ENCODE data around the gene PAPLN. TPM values are rescaled to one million over a fixed set of nuclear protein-coding genes. Genes with fewer than 3 reads are reported as not detected.

Gene PAPLN
- total RNA-seq, 1 experiment from 2014 or later, result 0.40 TPM

GRCh38 chr14:73208390-73208789 lies 28.9 kb upstream of the PAPLN start:
- no peaks in the 10 kb centered on the region for H4K20me1 ChIP-seq (ENCODE audit: low read length)
- peaks cover 28% of the 10 kb centered on the region for H3K4me1 ChIP-seq (ENCODE audit: insufficient read depth, low read length)
- no peak overlapping the region for H3K27ac ChIP-seq (ENCODE audit: low read length)
- ChIA-PET CTCF (no interaction called here), POLR2A (ENCODE audit: unreplicated experiment) (no interaction called here)
- ATAC-seq (no peak), DNase-seq (no peak)
- no TSS peak for BruUV-seq (replicated peaks)
- no peaks in the 10 kb centered on the region for H3K27me3 ChIP-seq (ENCODE audit: low read length)
- no peak overlapping the region for H2AFZ ChIP-seq (ENCODE audit: low read length)
- no peak for TF ChIP-seq EZH2phosphoT487 (IDR thresholded peaks at IDR 0.05; ENCODE audit: borderline replicate concordance, low read length)
- no peak for TF ChIP-seq EZH2 (IDR thresholded peaks at IDR 0.05; ENCODE audit: low read length, unreplicated experiment)
- no peak for TF ChIP-seq CTCF (conservative IDR thresholded peaks at IDR 0.05; ENCODE audit: low read depth, low read length)
- H3K79me2 ChIP-seq (ENCODE audit: low read length), result no peaks in the 10 kb centered on the region
- no peak overlapping the region for H3K4me2 ChIP-seq (ENCODE audit: low read length)
- H3K9ac ChIP-seq (ENCODE audit: low read length), result no peak overlapping the region
- no peak overlapping the region for H3K4me3 ChIP-seq (ENCODE audit: low read length)
- peaks cover 47% of the 10 kb centered on the region for H3K36me3 ChIP-seq (ENCODE audit: low read depth, low read length)
- intact Hi-C loops (cut with micrococcal nuclease), result no loop called here
- no peaks in the 10 kb centered on the region for H3K9me2 ChIP-seq (replicated peaks; ENCODE audit: low read length)
- H3F3A ChIP-seq (ENCODE audit: low read length, unreplicated experiment), result peaks cover 12% of the 10 kb centered on the region
- no peaks in the 10 kb centered on the region for H3K9me3 ChIP-seq (ENCODE audit: low read length)

- Histone ChIP-seq H3K4me3 (ENCODE audit: low read length) (no peak overlapping the region), H3K4me1 (ENCODE audit: insufficient read depth, low read length) (peaks cover 28% of the 10 kb centered on the region), H3K27ac (ENCODE audit: low read length) (peak overlapping the region; percentile 86), H3K36me3 (ENCODE audit: low read depth, low read length) (peaks cover 52% of the 10 kb centered on the region), H3K79me2 (ENCODE audit: low read length) (no peaks in the 10 kb centered on the region), H2AFZ (ENCODE audit: low read length) (no peak overlapping the region), H3K9me2 (replicated peaks; ENCODE audit: low read length) (no peaks in the 10 kb centered on the region), H3K27me3 (ENCODE audit: low read length) (no peaks in the 10 kb centered on the region), H3K9ac (ENCODE audit: low read length) (no peak overlapping the region), H3F3A (ENCODE audit: low read length, unreplicated experiment) (peaks cover 12% of the 10 kb centered on the region), H4K20me1 (ENCODE audit: low read length) (no peaks in the 10 kb centered on the region), H3K9me3 (ENCODE audit: low read length) (no peaks in the 10 kb centered on the region), H3K4me2 (ENCODE audit: low read length) (no peak overlapping the region; the same call in 1 of the 2 replicates)
- no peak for TF ChIP-seq EZH2phosphoT487 (IDR thresholded peaks at IDR 0.05; ENCODE audit: borderline replicate concordance, low read length)
- no peak for TF ChIP-seq CTCF (conservative IDR thresholded peaks at IDR 0.05; ENCODE audit: low read depth, low read length)
- no peak for TF ChIP-seq EZH2 (IDR thresholded peaks at IDR 0.05; ENCODE audit: low read length, unreplicated experiment)
- ATAC-seq, result no peak
- CTCF ChIA-PET, result no interaction called here
- POLR2A ChIA-PET (ENCODE audit: unreplicated experiment), result no interaction called here
- no TSS peak for BruUV-seq (replicated peaks)
- DNase-seq, result no peak
- intact Hi-C loops (cut with micrococcal nuclease), result no loop called here
Observed at GRCh38 chr14:73208846-73209245, 28.5 kb upstream of the PAPLN start.

GRCh38 chr14:73209953-73210352 lies 27.4 kb upstream of the PAPLN start:
- DNase-seq, result peak; percentile 96
- Histone ChIP-seq H3K4me2 (ENCODE audit: low read length) (peak overlapping the region; percentile 64), H3K36me3 (ENCODE audit: low read depth, low read length) (peaks cover 55% of the 10 kb centered on the region), H3K27ac (ENCODE audit: low read length) (peak overlapping the region; percentile 86), H2AFZ (ENCODE audit: low read length) (no peak overlapping the region), H3K9me2 (replicated peaks; ENCODE audit: low read length) (no peaks in the 10 kb centered on the region), H3K9me3 (ENCODE audit: low read length) (no peaks in the 10 kb centered on the region), H4K20me1 (ENCODE audit: low read length) (no peaks in the 10 kb centered on the region), H3K27me3 (ENCODE audit: low read length) (no peaks in the 10 kb centered on the region), H3F3A (ENCODE audit: low read length, unreplicated experiment) (peaks cover 12% of the 10 kb centered on the region), H3K79me2 (ENCODE audit: low read length) (no peaks in the 10 kb centered on the region), H3K4me1 (ENCODE audit: insufficient read depth, low read length) (peaks cover 28% of the 10 kb centered on the region), H3K9ac (ENCODE audit: low read length) (peak overlapping the region; percentile 39; the same call in 1 of the 2 replicates), H3K4me3 (ENCODE audit: low read length) (peak overlapping the region; percentile 15; the same call in 1 of the 2 replicates)
- intact Hi-C loops (cut with micrococcal nuclease), result loop anchor here (1.0 to 5.0 kb wide), 4 partner anchors 28 to 100 kb away; no protein-coding TSS in a partner anchor
- ATAC-seq, result peak; percentile 99
- no TSS peak for BruUV-seq (replicated peaks)
- ChIA-PET CTCF (interaction anchor here (0.6 to 1.2 kb wide), 8 partner anchors 12 to 85 kb away, joined by 3 to 6 read pairs (median 4); no protein-coding TSS in a partner anchor), POLR2A (ENCODE audit: unreplicated experiment) (interaction anchor here (0.5 to 0.7 kb wide), 4 partner anchors 18 to 930 kb away, joined by 3 to 8 read pairs (median 4); no protein-coding TSS in a partner anchor)
- no peak for TF ChIP-seq EZH2 (IDR thresholded peaks at IDR 0.05; ENCODE audit: low read length, unreplicated experiment)
- no peak for TF ChIP-seq EZH2phosphoT487 (IDR thresholded peaks at IDR 0.05; ENCODE audit: borderline replicate concordance, low read length)
- TF ChIP-seq CTCF (conservative IDR thresholded peaks at IDR 0.05; ENCODE audit: low read depth, low read length), result no peak
